HUES6 (cell line): ENCODE results near the gene ARHGAP12.

Experiments
- H3K27ac ChIP-seq: 2 replicates; pipeline ENCODE4 v1.7.0; 2013; ENCODE audit warnings: low read depth, mild to moderate bottlenecking, low read length, inconsistent platforms
- H3K27me3 ChIP-seq: 2 replicates; pipeline ENCODE4 v1.6.1; 2013; ENCODE audit warnings: low read length; ENCODE audit not compliant: control insufficient read depth, insufficient read depth
- H3K36me3 ChIP-seq: 2 replicates; pipeline ENCODE4 v1.6.1; 2013; ENCODE audit warnings: low read length; ENCODE audit not compliant: control insufficient read depth, insufficient read depth
- H3K4me1 ChIP-seq: 2 replicates; pipeline ENCODE4 v1.6.1; 2013; ENCODE audit warnings: low read length; ENCODE audit not compliant: control insufficient read depth, insufficient read depth
- H3K4me3 ChIP-seq: 2 replicates; pipeline ENCODE4 v1.5.1; 2013; ENCODE audit warnings: low read depth, low read length
- H3K9ac ChIP-seq: one replicate; pipeline ENCODE4 v1.6.1; 2013; ENCODE audit warnings: mild to moderate bottlenecking, low read length
- H3K9me3 ChIP-seq: 2 replicates; pipeline ENCODE4 v1.6.1; 2013; ENCODE audit warnings: low read depth, low read length; ENCODE audit not compliant: control insufficient read depth, insufficient read depth

ARHGAP12 gene

DNA sequence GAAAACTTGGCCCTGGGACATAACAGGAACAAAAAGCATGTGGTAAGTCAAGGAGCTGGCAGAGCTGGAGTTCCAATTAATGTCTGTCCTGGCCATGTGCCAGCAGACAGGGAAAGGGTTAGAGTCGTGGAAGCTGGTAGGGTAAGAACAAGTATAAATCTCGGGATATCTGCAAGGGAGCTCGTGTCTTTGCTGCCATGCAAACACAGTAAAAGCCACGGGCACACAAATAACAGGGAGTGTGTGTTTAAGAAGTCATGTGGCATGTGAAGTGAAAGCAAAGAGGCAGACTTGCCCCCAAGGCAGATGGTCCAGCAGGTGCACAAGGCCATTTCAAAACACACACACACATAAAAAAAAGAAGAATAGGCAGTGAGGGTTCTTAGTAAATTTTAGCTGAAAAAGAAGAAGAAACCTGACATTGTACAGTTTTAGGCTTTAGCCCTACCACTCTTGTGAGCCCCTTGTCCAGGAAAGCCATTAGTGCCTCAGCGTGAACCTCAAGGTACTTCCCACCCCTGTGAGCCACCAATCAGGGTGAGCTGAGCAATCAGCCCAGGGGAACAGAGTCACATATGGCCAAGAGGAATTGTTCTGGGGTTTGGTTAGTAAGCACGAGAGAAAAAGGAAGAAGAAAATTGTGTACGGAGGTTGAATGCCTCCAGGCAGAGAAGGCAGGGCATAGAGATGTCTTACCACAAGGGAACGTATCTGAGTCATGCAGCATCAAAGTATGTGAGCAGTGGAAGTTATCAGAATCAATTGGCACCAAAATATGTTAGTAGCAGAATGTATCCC lies 32.8 kb upstream of the ARHGAP12 start:
- Histone ChIP-seq H3K4me3 (no peak overlapping the region), H3K36me3 (no peaks in the 10 kb centered on the region), H3K9me3 (no peaks in the 10 kb centered on the region), H3K4me1 (no peaks in the 10 kb centered on the region; the same call in 1 of the 2 replicates), H3K27me3 (no peaks in the 10 kb centered on the region), H3K9ac (no peak overlapping the region), H3K27ac (no peak overlapping the region)

DNA sequence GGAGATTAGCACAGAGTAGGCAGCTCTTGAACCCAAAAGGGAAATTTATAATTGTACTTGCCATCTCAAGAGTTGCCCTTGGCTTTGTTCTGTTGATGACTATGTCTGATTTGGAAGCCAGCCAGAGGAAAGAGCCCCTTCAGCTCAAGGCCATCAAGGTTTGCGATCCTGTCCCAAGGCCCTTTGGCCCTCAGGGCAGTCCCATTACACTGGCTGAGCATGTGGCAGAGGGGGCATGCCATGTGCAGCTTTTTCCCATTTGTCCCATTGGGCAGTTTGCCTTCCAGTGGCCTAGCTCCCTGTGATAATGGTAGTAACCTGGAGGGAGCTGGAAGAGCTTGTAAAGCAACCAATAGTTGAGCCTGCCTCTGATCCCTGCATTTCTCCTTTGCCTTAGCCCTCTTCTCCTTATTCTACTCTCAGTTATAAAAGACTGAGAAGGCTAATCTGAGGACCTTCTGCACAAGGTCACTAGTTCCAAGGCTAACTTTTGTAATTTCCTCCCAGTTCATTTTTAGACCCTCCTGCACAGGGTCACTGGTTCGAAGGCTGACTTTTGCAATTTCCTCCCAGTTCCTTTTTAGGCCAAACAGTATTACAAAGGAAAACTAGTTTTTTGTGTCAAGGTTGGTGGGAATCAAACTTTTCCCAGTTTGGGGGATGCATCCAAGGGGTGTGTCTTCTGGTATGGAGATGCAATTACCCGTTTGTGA lies 31.0 kb upstream of the ARHGAP12 start:
- Histone ChIP-seq H3K4me1 (no peaks in the 10 kb centered on the region; the same call in 1 of the 2 replicates), H3K27ac (no peak overlapping the region), H3K9me3 (peaks cover 14% of the 10 kb centered on the region), H3K9ac (no peak overlapping the region), H3K27me3 (no peaks in the 10 kb centered on the region), H3K36me3 (no peaks in the 10 kb centered on the region), H3K4me3 (no peak overlapping the region)

DNA sequence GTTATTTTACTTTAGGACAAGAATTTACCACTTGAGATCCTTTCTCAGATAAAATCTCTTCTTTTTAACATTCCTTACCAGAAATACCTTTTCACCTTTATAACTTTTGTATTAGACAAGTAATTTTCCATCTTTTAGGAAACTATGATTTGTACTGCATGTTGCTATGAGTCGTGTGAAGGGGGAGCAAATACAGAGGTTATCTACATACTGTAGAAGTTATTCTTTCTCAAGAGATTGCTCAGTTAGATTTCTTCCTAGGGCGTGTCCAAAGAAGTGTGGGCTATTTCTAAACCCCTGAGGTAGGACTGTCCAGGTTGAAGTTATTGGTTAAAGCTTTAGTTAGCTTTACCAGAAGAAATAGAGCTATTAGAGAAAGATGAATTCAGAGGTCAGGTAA lies 30.2 kb upstream of the ARHGAP12 start:
- Histone ChIP-seq H3K4me1 (no peaks in the 10 kb centered on the region; the same call in 1 of the 2 replicates), H3K4me3 (no peak overlapping the region), H3K9me3 (peaks cover 21% of the 10 kb centered on the region), H3K9ac (no peak overlapping the region), H3K27ac (no peak overlapping the region), H3K27me3 (no peaks in the 10 kb centered on the region), H3K36me3 (no peaks in the 10 kb centered on the region; the same call in 1 of the 2 replicates)

DNA sequence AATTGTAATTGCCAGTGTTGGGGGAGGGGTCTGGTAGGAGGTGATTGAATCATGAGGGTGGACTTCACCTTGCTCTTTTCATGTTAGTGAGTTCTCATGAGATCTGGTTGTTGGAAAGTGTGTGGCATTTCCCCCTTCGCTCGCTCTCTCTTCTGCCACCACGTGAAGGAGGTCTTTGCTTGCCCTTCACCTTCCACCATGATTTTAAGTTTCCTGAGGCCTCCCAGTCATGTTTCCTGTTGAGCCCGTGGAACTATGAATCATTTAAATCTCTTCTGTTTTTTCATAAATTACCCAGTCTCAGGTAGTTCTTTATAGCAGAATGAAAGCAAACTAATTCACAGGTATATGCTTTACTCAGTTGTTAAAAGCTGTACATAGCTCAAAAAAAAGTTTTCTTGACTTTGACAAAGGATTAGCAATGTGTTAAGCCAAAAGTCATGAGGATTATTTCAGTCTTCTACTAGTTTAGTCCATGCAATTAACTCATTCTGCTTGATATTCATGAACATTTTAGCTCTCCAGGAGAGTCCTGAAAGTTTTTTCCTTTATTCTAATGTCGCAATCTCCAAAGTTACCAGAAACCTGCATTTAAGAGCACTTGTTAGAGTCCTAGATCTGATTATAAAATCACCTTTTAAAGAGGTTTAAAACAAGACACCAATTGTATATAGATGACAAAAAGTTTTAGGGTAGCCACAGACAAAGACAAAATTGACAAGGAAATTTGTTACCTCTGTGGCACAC lies 27.7 kb upstream of the ARHGAP12 start:
- Histone ChIP-seq H3K4me3 (no peak overlapping the region), H3K4me1 (no peaks in the 10 kb centered on the region), H3K27me3 (no peaks in the 10 kb centered on the region)

DNA sequence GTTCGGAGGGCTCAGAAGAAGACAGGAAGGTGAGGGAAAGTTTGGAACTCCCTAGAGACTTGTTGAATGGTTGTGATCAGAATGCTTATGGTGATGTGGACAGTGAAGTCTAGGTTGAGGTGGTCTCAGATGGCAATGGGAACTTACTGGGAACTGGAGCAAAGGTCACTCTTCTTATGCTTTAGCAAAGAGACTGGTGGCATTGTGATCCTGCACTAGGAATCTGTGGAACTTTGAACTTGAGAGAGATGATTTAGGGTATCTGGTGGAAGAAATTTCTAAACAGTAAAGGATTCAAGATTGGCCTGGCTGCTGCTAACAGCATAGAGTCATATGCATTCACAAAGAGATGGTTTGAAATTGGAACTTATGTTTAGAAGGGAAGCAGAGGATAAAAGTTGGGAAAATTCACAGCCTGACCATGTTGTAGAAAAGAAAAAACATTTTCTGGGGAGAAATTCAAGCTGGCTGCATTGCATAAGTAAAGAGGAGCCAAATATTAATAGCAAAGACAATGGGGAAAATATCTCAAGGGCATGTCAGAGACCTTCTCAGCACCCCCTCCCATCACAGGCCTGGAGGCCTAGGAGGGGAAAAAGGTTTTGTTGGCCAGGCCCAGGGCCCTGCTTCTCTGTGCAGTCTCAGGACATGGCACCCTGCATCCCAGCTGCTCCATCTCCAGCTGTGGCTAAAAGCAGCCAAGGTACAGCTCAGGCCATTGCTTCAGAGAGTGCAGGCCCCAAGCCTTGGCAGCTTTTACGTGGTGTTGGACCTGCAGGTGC lies 26.0 kb upstream of the ARHGAP12 start:
- Histone ChIP-seq H3K9ac (no peak overlapping the region), H3K9me3 (peaks cover 40% of the 10 kb centered on the region), H3K4me3 (no peak overlapping the region), H3K27ac (no peak overlapping the region), H3K36me3 (no peaks in the 10 kb centered on the region; the same call in 1 of the 2 replicates), H3K4me1 (no peaks in the 10 kb centered on the region), H3K27me3 (no peaks in the 10 kb centered on the region)

More for the DNA sequence above, 27.7 kb upstream of the ARHGAP12 start:
- Histone ChIP-seq H3K9me3 (peaks cover 40% of the 10 kb centered on the region), H3K36me3 (no peaks in the 10 kb centered on the region; the same call in 1 of the 2 replicates), H3K9ac (no peak overlapping the region), H3K27ac (no peak overlapping the region)

DNA sequence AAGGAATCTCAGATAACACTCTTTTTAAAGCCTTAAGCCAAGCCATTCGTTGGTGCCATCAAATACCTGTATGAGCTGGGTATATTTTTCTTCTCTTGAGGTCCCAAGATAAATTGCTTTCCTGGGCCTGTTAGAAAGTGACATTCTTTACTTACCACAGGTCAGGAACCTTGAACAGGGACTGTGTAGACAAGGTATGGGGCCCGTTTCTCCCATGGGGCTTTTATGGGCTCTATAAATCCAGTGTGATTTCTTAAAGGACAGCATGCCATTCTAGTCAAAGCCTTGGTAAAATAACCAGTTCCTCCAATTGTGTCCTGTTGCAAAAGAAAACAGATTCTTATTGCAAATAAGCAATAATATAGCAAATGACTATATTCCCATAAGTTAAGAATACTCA lies 24.8 kb upstream of the ARHGAP12 start:
- H3K9me3 ChIP-seq, result peaks cover 40% of the 10 kb centered on the region
- H3K36me3 ChIP-seq, result no peaks in the 10 kb centered on the region; the same call in 1 of the 2 replicates
- no peak overlapping the region for H3K4me3 ChIP-seq
- H3K4me1 ChIP-seq, result no peaks in the 10 kb centered on the region
- no peak overlapping the region for H3K9ac ChIP-seq
- H3K27ac ChIP-seq, result no peak overlapping the region
- H3K27me3 ChIP-seq, result no peaks in the 10 kb centered on the region

DNA sequence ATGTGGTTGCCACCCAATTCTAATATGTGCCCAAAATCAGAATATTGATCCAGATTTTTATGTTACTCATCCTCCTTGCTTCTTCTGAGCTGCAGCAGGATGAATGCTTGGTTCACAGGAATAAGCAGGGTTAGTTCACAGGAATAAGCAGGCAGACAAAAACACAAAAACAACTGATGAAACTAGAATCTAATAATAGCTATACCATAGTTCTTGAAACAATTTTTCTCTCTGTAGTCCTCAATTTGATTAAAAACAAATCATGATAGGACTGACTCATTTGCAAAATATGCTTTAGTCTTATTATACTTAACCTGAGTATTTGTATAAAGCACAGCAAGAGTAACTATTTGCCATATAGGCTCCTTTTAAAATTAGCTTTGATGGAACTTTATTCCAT lies 24.4 kb upstream of the ARHGAP12 start:
- H3K27ac ChIP-seq, result no peak overlapping the region
- H3K36me3 ChIP-seq, result no peaks in the 10 kb centered on the region; the same call in 1 of the 2 replicates
- H3K4me3 ChIP-seq, result no peak overlapping the region
- H3K4me1 ChIP-seq, result no peaks in the 10 kb centered on the region
- no peak overlapping the region for H3K9ac ChIP-seq
- no peaks in the 10 kb centered on the region for H3K27me3 ChIP-seq
- H3K9me3 ChIP-seq, result peaks cover 40% of the 10 kb centered on the region

DNA sequence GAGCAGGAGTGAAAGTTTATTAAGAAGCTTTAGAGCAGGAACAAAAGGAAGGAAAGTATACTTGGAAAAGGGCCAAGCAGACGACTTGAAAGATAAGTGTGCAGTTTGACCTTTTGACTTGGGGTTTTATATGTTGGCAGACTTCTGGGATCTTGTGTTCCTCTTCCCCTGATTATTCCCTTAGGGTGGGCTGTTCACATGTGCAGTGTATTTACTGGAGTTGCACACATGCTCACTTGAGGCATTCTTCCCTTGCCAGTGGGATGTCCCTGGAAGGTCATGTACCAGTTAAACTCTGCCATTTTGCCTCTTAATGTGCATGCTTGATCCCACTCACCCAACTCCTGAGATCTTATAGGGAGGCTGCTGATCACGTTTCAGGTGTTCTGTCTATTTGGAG lies 23.4 kb upstream of the ARHGAP12 start:
- Histone ChIP-seq H3K36me3 (no peaks in the 10 kb centered on the region; the same call in 1 of the 2 replicates), H3K27ac (no peak overlapping the region), H3K4me3 (no peak overlapping the region), H3K4me1 (no peaks in the 10 kb centered on the region; the same call in 1 of the 2 replicates), H3K27me3 (no peaks in the 10 kb centered on the region), H3K9ac (no peak overlapping the region), H3K9me3 (peaks cover 40% of the 10 kb centered on the region)

DNA sequence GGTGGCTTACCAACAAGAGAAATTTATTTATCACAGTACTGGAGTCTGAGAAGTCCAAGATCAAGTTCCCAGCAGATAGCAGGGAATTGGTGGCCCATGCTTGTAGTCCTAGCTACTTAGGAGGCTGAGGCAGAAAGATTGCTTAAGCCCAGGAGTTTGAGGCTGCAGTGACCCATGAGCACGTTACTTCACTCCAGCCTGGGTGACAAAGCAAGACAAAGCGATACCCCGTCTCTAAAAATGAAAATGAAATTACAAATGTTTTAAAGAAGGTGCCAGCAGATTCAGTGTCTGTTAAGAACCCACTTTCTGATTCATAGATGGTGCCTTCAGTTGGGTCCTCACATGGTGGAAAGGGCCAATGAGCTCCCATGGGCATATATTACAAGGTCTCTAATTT lies 20.6 kb upstream of the ARHGAP12 start:
- H3K36me3 ChIP-seq, result no peaks in the 10 kb centered on the region; the same call in 1 of the 2 replicates
- no peaks in the 10 kb centered on the region for H3K27me3 ChIP-seq
- H3K4me3 ChIP-seq, result no peak overlapping the region
- H3K9me3 ChIP-seq, result peaks cover 23% of the 10 kb centered on the region
- H3K9ac ChIP-seq, result no peak overlapping the region
- no peak overlapping the region for H3K27ac ChIP-seq
- peaks cover 11% of the 10 kb centered on the region for H3K4me1 ChIP-seq

DNA sequence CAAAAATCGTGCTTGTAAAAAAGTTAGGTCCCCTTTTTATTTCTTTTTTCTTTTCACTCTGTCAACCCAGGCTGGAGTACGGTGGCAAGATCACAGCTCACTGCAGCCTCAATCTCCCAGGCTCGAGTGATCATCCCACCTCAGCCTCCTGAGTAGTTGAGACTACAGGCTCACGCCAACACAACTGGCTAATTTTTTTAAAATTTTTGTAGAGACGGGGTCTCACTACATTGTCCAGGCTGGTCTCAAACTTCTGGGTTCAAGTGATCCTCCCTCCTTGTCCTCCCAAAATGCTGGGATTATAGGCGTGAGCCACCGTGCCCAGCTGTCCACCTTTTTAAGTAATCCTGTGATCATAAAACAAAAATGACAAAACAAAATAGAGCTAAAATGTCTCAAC lies 19.4 kb upstream of the ARHGAP12 start:
- peaks cover 11% of the 10 kb centered on the region for H3K4me1 ChIP-seq
- H3K27ac ChIP-seq, result no peak overlapping the region
- H3K27me3 ChIP-seq, result no peaks in the 10 kb centered on the region
- no peaks in the 10 kb centered on the region for H3K36me3 ChIP-seq
- H3K9ac ChIP-seq, result no peak overlapping the region
- H3K9me3 ChIP-seq, result peaks cover 12% of the 10 kb centered on the region
- no peak overlapping the region for H3K4me3 ChIP-seq
